HG02623 (cell line): ENCODE results near the gene S1PR3.

Source experiments
- ATAC-seq: cut with Tn5 transposase; IDR thresholded peaks from one replicate; pipeline ENCODE4 v1.9.1; 2021; ENCODE audit warnings: moderate library complexity; ENCODE audit not compliant: unreplicated experiment

S1PR3 gene

DNA sequence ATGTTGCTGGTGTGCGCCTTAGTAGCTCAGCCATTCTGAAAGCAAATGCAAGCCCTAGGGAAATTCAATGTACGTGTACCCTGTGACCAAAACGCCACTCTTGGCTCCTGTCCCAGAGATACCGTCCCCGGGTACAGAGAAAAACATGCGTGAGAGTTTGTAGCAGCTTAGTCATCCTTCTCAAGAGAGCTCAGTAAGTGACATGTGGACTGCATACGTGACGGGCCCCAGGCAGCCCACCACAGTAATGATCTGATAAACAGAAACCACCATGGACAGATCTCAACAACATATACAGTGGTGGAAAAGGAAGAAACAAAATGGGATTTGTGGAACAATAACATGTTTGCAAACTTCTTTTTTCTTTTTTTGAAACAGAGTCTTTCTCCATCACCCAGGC lies 45.1 kb downstream of the S1PR3 start:
- ATAC-seq, result no peak

DNA sequence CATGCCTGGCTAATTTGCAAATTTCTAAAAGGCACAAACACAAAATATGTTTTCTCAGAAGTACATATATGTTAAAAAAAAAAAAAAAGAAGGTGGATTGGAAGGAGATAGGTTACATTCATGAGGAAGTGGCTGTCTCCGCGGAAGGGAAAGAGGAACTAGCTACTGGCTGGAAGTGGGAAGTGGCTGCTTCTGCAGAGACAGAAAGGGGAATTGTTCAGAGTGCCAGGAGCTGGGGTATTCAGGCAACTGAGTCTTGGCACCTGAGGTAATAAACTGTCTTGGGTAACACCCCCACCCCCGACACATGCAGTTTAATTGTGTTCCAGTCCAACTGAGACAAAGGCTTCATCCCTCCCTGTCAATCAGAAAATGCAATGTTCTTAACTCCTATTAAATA lies 45.6 kb downstream of the S1PR3 start:
- no peak for ATAC-seq

DNA sequence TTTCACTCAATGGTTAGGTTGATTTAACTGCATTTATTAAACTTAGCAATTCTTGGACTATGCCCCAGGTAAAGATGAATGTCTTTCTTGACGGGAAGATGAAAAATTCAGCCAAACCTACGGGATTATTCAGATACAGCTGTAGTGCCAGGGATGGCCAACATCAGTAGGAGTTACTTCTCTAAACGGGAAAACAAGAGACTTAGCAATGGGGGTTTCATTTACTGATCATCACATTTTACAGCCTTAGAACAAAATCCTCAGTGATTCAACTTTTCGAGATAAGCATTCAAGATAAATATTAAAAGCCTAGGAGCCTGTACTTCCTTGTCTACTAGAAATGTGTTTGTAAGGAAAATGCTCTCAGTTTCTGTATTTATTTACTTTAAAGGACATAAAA lies 46.1 kb downstream of the S1PR3 start:
- no peak for ATAC-seq

DNA sequence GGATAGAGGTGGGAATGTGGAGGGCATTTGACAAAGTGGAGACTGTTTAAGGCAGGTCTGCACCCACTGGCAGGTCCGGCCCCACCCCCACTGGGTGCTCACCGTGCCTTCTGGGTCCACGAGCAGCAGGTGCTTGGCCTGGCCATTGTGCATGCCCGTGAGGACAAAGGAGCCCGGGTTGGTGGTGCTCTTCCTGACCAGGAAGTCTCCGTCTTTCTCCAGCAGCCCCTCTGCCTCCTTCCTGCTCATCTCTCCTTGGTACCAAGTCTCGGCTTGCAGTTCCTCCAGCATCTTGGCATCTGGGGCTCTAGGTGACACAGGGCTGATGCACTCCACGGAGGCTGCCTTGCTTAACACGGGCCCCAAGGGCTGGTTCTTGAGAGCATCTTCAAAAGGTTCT lies 46.6 kb downstream of the S1PR3 start:
- no peak for ATAC-seq

DNA sequence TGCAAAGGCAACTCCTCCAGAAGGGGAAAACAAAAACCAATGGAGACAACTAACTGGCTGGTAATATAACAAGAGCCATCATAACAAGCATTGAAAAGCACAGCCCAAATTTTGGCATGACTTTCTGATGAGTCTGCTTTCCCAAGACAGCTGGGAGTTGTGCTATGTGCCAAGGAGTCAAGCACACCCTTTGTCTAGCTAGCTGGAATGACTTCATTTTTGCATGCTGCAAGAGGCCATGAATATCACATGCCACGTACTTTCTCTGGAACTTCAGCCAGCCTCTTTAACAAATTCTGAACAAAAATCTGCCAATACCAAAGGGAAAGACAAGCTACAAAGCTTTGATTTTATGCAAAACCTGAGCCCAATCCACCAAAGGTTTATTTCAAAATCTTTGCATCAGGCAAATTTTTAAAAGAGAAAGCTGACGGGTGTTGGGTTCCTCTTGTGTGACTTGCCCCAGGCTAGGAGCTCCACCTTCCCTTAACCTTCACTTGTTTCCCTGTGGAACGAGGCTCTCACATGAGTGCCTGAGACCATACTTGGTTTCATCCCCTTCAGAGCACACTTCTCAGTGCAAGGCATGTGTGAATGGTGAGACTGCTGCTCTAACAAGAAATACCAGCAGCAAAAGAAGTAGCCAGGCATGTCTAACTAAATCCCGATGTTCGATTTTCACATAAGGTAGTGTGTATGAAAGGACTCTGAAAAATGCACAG lies 47.3 kb downstream of the S1PR3 start:
- ATAC-seq, result no peak

DNA sequence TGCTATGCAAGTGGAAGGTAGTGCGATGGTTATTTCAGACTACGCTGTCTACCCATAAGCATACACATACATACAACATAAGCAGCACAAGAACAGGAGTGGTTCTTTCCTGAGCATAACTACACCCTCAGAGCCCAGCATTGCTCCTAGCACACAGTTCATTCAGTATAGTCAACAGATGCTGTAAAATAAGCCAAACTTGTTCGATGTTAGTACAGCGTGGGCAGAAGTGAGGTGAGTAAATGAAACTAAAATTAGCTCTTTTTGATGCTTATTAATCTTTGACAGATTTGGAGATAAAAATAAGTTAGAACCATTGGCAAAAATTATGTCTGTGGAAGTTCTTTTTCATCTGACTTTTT lies 47.8 kb downstream of the S1PR3 start:
- ATAC-seq, result no peak

DNA sequence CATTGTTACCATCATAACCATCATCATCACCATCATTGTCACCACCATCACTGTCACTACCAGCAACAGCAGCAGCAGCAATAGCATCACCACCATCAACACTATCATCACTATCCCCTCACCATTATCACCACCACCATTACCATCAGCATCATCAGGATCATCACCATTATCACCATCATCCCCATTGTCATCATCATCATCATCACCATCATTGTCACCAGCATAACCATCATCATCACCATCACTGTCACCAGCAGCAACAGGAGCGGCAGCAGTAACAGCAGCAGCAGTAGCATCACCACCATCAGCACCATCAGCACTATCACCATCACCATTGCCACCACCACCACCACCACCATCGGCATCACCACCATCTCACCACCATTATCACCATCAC lies 48.4 kb downstream of the S1PR3 start:
- ATAC-seq, result no peak

DNA sequence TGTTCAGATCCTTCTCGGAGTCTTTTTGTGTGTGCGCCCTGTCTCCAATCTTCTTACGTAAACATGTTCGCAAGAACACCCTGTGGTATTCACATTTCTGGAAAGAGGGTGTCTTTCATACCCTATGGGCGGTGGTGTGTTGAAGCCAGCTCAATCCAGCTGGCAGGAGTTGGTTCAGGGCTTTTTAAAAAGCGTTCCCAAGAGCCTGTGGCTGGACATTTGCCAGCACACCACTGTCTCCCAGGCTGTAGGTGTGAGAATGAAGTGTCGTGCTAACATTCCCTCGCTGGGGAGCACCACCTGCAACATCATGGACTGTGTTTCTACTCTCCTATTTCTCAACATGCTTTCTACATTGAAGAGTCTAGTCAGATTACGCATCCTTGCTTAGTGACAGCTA lies 51.7 kb downstream of the S1PR3 start:
- no peak for ATAC-seq

DNA sequence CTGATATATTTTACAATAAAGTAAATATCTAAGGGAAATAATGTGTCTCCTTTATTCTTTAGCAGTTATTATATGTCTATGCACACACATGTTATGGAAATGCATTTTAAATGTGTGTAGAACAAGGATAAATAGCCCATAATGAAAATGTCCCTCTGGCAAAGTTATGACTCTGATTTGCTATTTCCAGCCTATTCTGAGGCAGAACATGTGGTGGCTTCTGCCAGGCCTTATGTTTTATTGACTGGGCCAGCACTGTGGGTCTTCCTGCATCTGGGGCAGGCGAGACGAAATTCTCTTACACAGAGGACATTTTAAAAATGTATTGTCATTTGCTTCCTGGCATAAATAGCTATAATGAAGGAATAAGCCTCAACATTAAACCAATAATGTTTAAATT lies 52.8 kb downstream of the S1PR3 start:
- ATAC-seq, result no peak

DNA sequence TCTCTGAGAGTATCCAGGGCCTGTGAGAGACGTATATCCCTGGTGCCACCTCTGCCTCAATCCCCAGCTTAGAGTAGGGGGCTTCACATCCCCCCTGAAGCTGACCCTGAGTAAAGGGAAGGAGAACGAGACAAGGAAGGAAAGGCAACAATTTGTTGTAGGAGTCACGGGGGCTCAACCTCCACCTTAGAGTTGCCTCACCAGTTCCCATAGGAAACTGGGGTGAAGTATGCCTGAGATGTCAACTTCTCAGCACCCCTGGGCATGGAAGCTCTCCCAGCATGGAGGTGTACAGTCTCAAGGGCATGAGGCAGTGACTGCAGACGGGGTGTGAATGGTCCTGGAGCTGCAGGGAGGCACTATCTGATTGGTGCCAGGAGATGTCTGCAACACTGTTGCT lies 53.6 kb downstream of the S1PR3 start:
- ATAC-seq, result no peak

DNA sequence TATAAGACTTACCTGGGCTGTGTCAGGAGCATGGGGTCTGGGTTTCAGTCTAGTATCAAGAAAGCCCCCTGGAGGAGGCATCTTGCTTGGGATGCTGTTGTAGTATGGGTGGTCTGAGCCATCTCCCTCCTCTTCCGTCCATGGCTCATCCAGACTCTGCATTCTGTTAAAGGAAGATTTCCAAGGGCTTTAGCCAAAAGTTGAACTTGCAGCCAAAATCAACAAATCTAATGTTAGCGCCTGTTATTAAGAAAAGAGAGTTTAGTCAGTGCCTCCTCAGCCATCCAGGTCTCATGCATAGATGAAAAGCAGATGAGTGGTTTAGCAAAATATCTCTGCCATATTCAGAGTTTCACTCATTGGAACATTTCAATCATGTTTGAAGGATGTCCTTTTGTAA lies 55.6 kb downstream of the S1PR3 start:
- ATAC-seq, result no peak

DNA sequence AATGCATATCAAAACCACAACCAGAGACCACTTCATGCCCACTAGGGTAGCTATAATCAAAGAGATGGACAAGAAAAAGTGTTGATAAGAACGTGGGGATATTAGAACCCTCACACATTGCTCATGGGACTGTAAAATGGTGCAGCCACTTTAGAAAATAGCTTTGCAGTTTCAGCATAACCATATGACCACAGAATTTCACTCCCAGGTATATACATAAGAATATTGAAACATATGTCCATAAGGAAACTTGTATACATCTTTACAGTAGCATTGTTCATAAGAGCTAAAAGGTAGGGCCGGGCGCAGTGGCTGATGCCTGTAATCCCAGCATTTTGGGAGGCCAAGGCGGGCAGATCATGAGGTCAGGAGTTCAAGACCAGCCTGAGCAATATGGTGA lies 56.4 kb downstream of the S1PR3 start:
- no peak for ATAC-seq

DNA sequence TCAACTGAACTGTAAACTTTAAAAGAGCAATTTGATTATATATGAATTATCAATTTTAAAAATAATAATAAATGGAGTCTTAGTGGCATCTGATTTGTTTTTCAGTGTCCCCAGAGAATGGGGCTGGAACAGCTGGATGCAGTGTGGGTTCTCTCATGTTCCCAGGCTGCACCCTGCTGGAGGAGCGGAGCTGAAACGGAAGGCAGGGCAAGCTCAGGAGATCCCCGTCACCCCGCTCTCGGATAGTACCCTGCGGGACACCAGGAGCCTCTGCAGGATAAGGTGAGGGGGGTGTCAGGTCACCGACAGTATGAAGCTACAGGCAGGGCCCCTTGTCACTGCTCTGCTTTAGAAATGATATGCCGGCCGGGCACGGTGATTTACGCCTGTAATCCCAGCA lies 57.3 kb downstream of the S1PR3 start:
- ATAC-seq, result no peak

DNA sequence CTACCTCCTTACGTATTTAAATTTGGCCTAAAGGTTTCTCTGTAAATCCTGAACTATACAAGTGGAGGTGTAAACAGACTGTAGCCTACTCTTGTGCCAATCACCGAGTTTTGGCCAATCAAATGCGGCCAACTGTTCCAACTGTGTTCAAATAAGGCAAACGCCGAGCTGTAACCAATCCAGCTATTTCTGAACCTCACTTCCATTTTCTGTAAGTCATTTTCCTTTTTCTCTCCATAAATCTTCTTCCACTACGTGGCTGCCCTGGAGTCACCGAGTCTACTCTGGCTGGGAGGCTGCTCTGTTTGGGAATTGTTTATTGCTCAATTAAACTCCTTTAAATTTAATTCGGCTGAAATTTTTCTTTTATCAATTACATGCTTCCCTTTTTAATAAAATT lies 58.4 kb downstream of the S1PR3 start:
- no peak for ATAC-seq

DNA sequence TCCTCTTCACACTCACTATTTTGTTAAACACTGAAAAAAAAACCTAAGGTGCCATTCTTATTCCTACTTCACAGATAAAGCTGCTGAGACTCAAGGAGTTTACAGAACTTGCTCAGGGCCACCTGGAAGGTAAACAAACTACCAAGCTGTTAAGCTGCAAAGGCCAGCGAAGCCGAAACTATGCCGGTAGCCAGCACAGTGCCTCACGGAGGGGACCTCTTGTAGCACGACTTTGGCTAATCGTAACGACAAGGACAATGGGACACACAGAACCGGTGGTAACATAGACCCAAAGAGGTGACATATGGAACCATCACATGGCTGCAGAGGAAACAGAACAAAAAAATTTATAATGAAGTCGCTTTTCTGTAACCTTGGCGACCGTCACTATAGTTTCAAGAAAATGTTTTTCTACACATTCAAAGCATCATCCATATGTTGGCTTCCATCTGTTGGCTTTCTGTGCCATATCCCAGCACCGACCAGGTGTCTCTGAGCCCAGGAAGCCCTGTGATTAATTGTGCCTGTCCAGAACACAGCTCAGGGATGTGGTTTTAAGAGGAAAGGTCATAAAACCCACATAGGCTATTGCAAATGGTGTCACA lies 60.3 kb downstream of the S1PR3 start:
- no peak for ATAC-seq

DNA sequence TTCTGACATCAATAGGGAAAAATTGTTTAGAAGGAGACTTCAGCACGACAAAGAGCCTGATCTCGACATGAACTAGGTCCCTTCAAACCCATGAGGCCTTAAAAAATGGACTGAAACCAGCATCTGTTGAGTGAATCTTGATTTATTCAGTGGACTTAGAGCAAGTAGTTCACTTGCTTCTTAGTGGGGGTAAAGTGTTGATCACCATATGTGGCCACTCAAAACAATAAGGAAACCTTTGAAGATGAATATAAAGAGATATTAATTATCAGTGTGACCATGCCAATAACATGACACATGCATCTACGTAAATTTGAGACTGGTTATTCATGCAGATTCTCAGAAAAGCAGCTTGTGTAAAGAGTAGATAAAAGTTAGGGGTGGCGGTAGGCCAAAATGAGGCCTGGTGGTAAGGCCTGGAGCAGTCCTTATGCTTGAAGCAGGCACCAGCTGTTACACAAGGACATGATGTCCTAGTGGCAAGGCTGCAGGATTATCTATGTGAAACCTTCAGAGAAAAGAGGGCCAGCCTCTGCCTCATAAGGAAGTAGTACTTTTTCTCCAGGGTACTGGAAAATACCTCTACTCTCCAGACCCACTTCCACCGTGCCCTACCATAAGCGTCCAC lies 61.3 kb downstream of the S1PR3 start:
- no peak for ATAC-seq

DNA sequence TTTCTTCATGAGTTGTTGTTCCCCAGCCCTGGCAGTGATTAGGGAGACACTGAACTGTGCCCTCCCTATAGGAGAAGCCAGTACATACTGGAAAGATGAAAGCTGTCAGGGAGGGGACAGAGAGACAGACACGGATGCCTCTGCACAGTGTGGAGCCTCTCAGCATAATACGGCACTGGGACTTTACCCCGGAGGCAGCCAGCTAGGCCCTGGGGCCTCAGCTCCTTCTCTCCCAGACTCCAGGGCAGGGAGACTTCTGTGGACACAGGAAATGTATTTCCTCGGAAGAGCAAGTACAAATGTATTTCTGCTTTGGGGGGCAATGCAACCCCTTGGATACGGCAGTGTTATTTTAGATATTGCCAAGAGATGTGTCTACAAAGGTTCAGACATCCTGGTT lies 62.0 kb downstream of the S1PR3 start:
- ATAC-seq, result no peak
